DMS153 (cell line): Measurements from ENCODE around the gene LRRC18.

Experiments
- DNase-seq: peaks from one replicate; lab custom pipeline; 2025; lab: John Stamatoyannopoulos, UW

The LRRC18 gene

GRCh38 chr10:48880016-48880705 lies 59.5 kb downstream of the LRRC18 start:
- DNase-seq, result no peak

GRCh38 chr10:48879451-48879850 lies 60.2 kb downstream of the LRRC18 start:
- no peak for DNase-seq

- no peak for DNase-seq
These were observed 61.5 kb downstream of the LRRC18 start for GRCh38 chr10:48878091-48878490.

GRCh38 chr10:48872234-48872633 lies 67.4 kb downstream of the LRRC18 start:
- no peak for DNase-seq
